Fibroblast of gingiva (primary cell): ENCODE results near the gene CARMIL1.

Experiments
- DNase-seq: peaks from one replicate; pipeline ENCODE4 v3.0.0-alpha.2; 2011; ENCODE audit warnings: low read depth

CARMIL1 gene

GRCh38 chr6:25660512-25660911 lies 381.3 kb downstream of the CARMIL1 start:
- DNase-seq = peak; percentile 8

GRCh38 chr6:25661129-25661779 lies 382.1 kb downstream of the CARMIL1 start:
- DNase-seq = no peak

GRCh38 chr6:25665455-25665854 lies 386.3 kb downstream of the CARMIL1 start:
- DNase-seq = no peak

GRCh38 chr6:25669413-25669812 lies 390.2 kb downstream of the CARMIL1 start:
- DNase-seq = no peak
